Measurements from ENCODE around the gene PRR7.

PRR7 gene

DNA sequence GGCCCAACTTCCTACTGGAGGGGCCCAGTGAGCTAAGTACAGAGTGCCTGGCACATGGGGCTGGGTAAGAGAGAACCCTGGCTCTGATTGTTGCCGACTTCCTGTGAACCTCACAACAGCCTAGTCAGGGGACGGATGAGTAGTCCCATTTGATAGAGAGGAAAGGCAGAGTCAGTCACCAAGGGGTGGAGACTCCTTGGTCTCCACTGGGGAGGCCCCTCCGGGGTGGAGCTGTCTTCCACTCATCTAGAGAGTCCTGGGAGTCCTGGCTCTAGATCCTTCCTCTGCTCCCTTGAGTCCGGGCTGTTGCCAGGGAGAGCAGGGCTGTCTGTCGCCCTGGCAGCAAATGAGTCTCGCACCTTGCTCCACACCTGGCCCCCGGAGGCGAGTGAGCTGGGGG, 12.2 kb upstream of the PRR7 start:
- no peaks in the 10 kb centered on the region for H3K27me3 ChIP-seq (replicated peaks)
- TF ChIP-seq, protein P1, sequence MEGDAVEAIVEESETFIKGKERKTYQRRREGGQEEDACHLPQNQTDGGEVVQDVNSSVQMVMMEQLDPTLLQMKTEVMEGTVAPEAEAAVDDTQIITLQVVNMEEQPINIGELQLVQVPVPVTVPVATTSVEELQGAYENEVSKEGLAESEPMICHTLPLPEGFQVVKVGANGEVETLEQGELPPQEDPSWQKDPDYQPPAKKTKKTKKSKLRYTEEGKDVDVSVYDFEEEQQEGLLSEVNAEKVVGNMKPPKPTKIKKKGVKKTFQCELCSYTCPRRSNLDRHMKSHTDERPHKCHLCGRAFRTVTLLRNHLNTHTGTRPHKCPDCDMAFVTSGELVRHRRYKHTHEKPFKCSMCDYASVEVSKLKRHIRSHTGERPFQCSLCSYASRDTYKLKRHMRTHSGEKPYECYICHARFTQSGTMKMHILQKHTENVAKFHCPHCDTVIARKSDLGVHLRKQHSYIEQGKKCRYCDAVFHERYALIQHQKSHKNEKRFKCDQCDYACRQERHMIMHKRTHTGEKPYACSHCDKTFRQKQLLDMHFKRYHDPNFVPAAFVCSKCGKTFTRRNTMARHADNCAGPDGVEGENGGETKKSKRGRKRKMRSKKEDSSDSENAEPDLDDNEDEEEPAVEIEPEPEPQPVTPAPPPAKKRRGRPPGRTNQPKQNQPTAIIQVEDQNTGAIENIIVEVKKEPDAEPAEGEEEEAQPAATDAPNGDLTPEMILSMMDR (IDR thresholded peaks at IDR 0.05; ENCODE audit: low read depth, low read length, missing control alignments): no peak
- no peak overlapping the region for H3K27ac ChIP-seq
- in situ Hi-C loops (cut with HindIII; ENCODE audit: low pct_ligation_motif_present, low sequenced_read_pairs): loop anchor here (25.0 kb wide), 1 partner anchor 122 kb away; the partner anchor contains the start of genes MXD3, PRELID1 and RAB24
- no peak overlapping the region for H3K4me3 ChIP-seq (ENCODE audit: low read depth, low read length)
- no peak for DNase-seq
- H3K36me3 ChIP-seq (replicated peaks): peaks cover 56% of the 10 kb centered on the region

- no peak for DNase-seq
- Histone ChIP-seq H3K36me3 (replicated peaks) (peaks cover 56% of the 10 kb centered on the region), H3K27me3 (replicated peaks) (no peaks in the 10 kb centered on the region), H3K4me3 (ENCODE audit: low read depth, low read length) (no peak overlapping the region), H3K27ac (no peak overlapping the region)
- TF ChIP-seq, protein P1 (IDR thresholded peaks at IDR 0.05; ENCODE audit: low read depth, low read length, missing control alignments): no peak
- in situ Hi-C loops (cut with HindIII; ENCODE audit: low pct_ligation_motif_present, low sequenced_read_pairs): loop anchor here (25.0 kb wide), 1 partner anchor 123 kb away; the partner anchor contains the start of genes MXD3, PRELID1 and RAB24
Observed at GRCh38 chr5:177434942-177435738, 11.5 kb upstream of the PRR7 start.

DNA sequence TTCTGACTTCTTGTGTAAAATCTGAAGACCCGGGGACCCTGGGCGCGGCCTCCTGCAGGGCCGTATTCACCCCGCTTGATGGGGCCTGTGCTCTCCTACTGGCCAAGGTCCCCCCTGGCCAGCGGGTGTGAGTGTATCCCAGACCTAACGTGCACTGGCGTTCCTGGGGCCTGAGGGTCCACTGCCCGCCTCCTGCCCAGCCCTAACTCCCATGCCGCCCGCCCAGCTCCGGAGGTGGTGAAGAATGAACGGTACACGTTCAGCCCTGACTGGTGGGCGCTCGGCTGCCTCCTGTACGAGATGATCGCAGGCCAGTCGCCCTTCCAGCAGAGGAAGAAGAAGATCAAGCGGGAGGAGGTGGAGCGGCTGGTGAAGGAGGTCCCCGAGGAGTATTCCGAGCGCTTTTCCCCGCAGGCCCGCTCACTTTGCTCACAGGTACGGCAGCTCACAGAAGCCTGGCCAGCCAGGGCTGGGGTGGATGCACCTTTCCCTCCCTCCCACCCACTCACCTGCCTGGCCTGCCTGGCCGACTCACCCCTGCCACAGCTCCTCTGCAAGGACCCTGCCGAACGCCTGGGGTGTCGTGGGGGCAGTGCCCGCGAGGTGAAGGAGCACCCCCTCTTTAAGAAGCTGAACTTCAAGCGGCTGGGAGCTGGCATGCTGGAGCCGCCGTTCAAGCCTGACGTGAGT, 10.6 kb upstream of the PRR7 start:
- Histone ChIP-seq H3K36me3 (replicated peaks) (peaks cover 56% of the 10 kb centered on the region), H3K27ac (no peak overlapping the region)
- in situ Hi-C loops (cut with HindIII; ENCODE audit: low pct_ligation_motif_present, low sequenced_read_pairs): loop anchor here (25.0 kb wide), 1 partner anchor 124 kb away; the partner anchor contains the start of genes MXD3, PRELID1 and RAB24

DNA sequence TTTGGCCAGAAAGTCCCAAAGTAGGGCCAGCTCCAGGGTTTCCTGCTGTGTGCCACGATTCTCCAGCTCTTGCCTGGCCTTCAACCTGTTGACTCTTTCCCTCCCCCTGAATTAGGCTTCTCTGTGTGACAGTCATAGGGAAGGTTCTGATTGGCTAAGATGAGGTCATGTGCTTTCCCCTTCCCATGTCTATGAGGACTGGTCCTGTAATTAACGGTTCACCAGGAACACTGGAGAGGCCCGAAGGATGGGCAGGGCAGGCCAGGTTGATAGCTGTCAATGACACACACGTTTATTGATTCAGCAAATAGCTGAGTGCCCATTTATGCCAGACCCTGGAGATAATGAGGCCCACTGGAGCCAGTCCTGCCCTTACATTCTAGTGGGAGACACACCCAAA, 9.0 kb upstream of the PRR7 start:
- no peak for DNase-seq
- TF ChIP-seq, protein P1 (IDR thresholded peaks at IDR 0.05; ENCODE audit: low read depth, low read length, missing control alignments): no peak
- Histone ChIP-seq H3K4me3 (ENCODE audit: low read depth, low read length) (no peak overlapping the region), H3K27me3 (replicated peaks) (no peaks in the 10 kb centered on the region), H3K36me3 (replicated peaks) (peaks cover 52% of the 10 kb centered on the region), H3K27ac (no peak overlapping the region)
- in situ Hi-C loops (cut with HindIII; ENCODE audit: low pct_ligation_motif_present, low sequenced_read_pairs): loop anchor here (25.0 kb wide), 1 partner anchor 125 kb away; the partner anchor contains the start of genes MXD3, PRELID1 and RAB24

More for the DNA sequence above, 10.6 kb upstream of the PRR7 start:
- Histone ChIP-seq H3K4me3 (ENCODE audit: low read depth, low read length) (no peak overlapping the region), H3K27me3 (replicated peaks) (no peaks in the 10 kb centered on the region)
- TF ChIP-seq, protein P1 (IDR thresholded peaks at IDR 0.05; ENCODE audit: low read depth, low read length, missing control alignments): no peak
- no peak for DNase-seq

GRCh38 chr5:177438468-177438867, 8.1 kb upstream of the PRR7 start:
- Histone ChIP-seq H3K27ac (no peak overlapping the region), H3K27me3 (replicated peaks) (no peaks in the 10 kb centered on the region), H3K4me3 (ENCODE audit: low read depth, low read length) (no peak overlapping the region), H3K36me3 (replicated peaks) (peaks cover 44% of the 10 kb centered on the region)
- no peak for DNase-seq
- TF ChIP-seq, protein P1 (IDR thresholded peaks at IDR 0.05; ENCODE audit: low read depth, low read length, missing control alignments): no peak
- in situ Hi-C loops (cut with HindIII; ENCODE audit: low pct_ligation_motif_present, low sequenced_read_pairs): loop anchor here (25.0 kb wide), 1 partner anchor 126 kb away; the partner anchor contains the start of genes MXD3, PRELID1 and RAB24

Data from brain microvascular endothelial cell (primary cell).